ENCODE measurements around the gene SLCO2A1. TPM values are rescaled to one million over a fixed set of nuclear protein-coding genes. Genes with fewer than 3 reads are reported as not detected.

Gene SLCO2A1
- total RNA-seq, 4 donors from 2014 or later = 7.8 to 12.0 (median 11.1) TPM

GRCh38 chr3:134060561-134061385 lies 31.0 kb upstream of the SLCO2A1 start:
- Histone ChIP-seq H3K36me3 (no peaks in the 10 kb centered on the region), H3K27me3 (no peaks in the 10 kb centered on the region), H3K4me3 (no peak overlapping the region), H3K27ac (no peak overlapping the region), H3K9me3 (no peaks in the 10 kb centered on the region), H3K4me1 (peaks cover 0 to 22% (median 0%) of the 10 kb centered on the region in 3 donors)
- TF ChIP-seq POLR2A (IDR thresholded peaks at IDR 0.05) (no peak), POLR2AphosphoS5 (IDR thresholded peaks at IDR 0.05) (no peak), CTCF (IDR thresholded peaks at IDR 0.05) (no peak), EP300 (IDR thresholded peaks at IDR 0.05) (no peak)
- 58 to 90% methylated on average over 4 to 5 of the region's 10 CpGs for WGBS, 2 donors (ENCODE audit: low coverage in 1 of 2)
- ATAC-seq = no peak

- ATAC-seq = no peak
- Histone ChIP-seq H3K27me3 (no peaks in the 10 kb centered on the region), H3K4me3 (no peak overlapping the region), H3K9me3 (no peaks in the 10 kb centered on the region), H3K36me3 (no peaks in the 10 kb centered on the region), H3K4me1 (peaks cover 0 to 22% (median 0%) of the 10 kb centered on the region in 3 donors), H3K27ac (no peak overlapping the region)
- TF ChIP-seq POLR2A (IDR thresholded peaks at IDR 0.05) = no peak
- no peak for TF ChIP-seq POLR2AphosphoS5 (IDR thresholded peaks at IDR 0.05)
- no peak for TF ChIP-seq EP300 (IDR thresholded peaks at IDR 0.05)
- no peak for TF ChIP-seq CTCF (IDR thresholded peaks at IDR 0.05)
- 28 to 49% methylated on average over 3 to 4 of the region's 9 CpGs for WGBS, 2 donors (ENCODE audit: low coverage in 1 of 2)
Observed at GRCh38 chr3:134059671-134060560, 30.2 kb upstream of the SLCO2A1 start.

GRCh38 chr3:134059035-134059601 lies 29.4 kb upstream of the SLCO2A1 start:
- Histone ChIP-seq H3K36me3 (no peaks in the 10 kb centered on the region), H3K9me3 (no peaks in the 10 kb centered on the region), H3K4me3 (no peak overlapping the region), H3K27ac (no peak overlapping the region), H3K4me1 (peaks cover 0 to 22% (median 0%) of the 10 kb centered on the region in 3 donors), H3K27me3 (no peaks in the 10 kb centered on the region)
- ATAC-seq = no peak
- 40% methylated on average over 1 of the region's 3 CpGs; no CpG with 5 or more reads in 1 of the 2 donors for WGBS, 2 donors (ENCODE audit: low coverage in 1 of 2)
- TF ChIP-seq CTCF (IDR thresholded peaks at IDR 0.05) (no peak), POLR2A (IDR thresholded peaks at IDR 0.05) (no peak), POLR2AphosphoS5 (IDR thresholded peaks at IDR 0.05) (no peak), EP300 (IDR thresholded peaks at IDR 0.05) (no peak)

- no peak overlapping the region for H3K4me3 ChIP-seq
- no peak for ATAC-seq
- no peaks in the 10 kb centered on the region for H3K36me3 ChIP-seq
- H3K27ac ChIP-seq = no peak overlapping the region
- TF ChIP-seq POLR2AphosphoS5 (IDR thresholded peaks at IDR 0.05) = no peak
- WGBS, 2 donors (ENCODE audit: low coverage in 1 of 2) = 100% methylated on average over 3 of the region's 7 CpGs; no CpG with 5 or more reads in 1 of the 2 donors
- no peaks in the 10 kb centered on the region for H3K9me3 ChIP-seq
- no peaks in the 10 kb centered on the region for H3K27me3 ChIP-seq
- peaks cover 0 to 22% (median 0%) of the 10 kb centered on the region in 3 donors for H3K4me1 ChIP-seq
Observed at GRCh38 chr3:134057654-134058110, 28.0 kb upstream of the SLCO2A1 start.

Measured in gastroesophageal sphincter (tissue), 4 donors.